CD14-positive monocyte (primary cell): ENCODE measurements around the gene RFFL. TPM values are rescaled to one million over a fixed set of nuclear protein-coding genes. Genes with fewer than 3 reads are reported as not detected.
A peak's percentile ranks its signal among the peaks of the same experiment; 100 is the strongest.

Experiments
- DNase-seq, 3 donors: peaks; one replicate each; pipeline ENCODE4 v3.0.0-alpha.2; 2011 to 2022
- H2AFZ ChIP-seq: 2 replicates; pipeline ENCODE4 v1.6.0; 2012; ENCODE audit warnings: mild to moderate bottlenecking, low read depth, low read length, inconsistent platforms; ENCODE audit not compliant: insufficient read depth, poor library complexity, severe bottlenecking
- H3K27ac ChIP-seq, 2 donors: 1 replicate in 1 of 2; 2 replicates in 1 of 2; pipeline ENCODE4 v1.5.1; 2012 to 2013; ENCODE audit warnings: low read length in 2 of 2, control low read depth in 1 of 2, inconsistent platforms in 1 of 2, low read depth in 1 of 2, mild to moderate bottlenecking in 1 of 2
- H3K27me3 ChIP-seq, 2 donors: one replicate each; pipeline versions ENCODE4 v1.6.0 to v1.6.1; 2011 to 2013; ENCODE audit warnings: low read length in 2 of 2; ENCODE audit not compliant: control insufficient read depth in 2 of 2, insufficient read depth in 2 of 2
- H3K36me3 ChIP-seq, 2 donors: replicated peaks in 1 of 2; 1 replicate in 1 of 2; 2 replicates in 1 of 2; pipeline versions ENCODE4 v1.5.1 to v1.6.1; 2012 to 2013; ENCODE audit warnings: low read length in 2 of 2, control low read depth in 1 of 2, inconsistent platforms in 1 of 2, mild to moderate bottlenecking in 1 of 2; ENCODE audit not compliant: insufficient read depth in 2 of 2, control insufficient read depth in 1 of 2
- H3K4me1 ChIP-seq, 2 donors: 1 replicate in 1 of 2; 2 replicates in 1 of 2; pipeline versions ENCODE4 v1.5.1 to v1.6.1; 2012 to 2013; ENCODE audit warnings: low read length in 2 of 2, control low read depth in 1 of 2, inconsistent platforms in 1 of 2, mild to moderate bottlenecking in 1 of 2, moderate library complexity in 1 of 2; ENCODE audit not compliant: insufficient read depth in 2 of 2, control insufficient read depth in 1 of 2
- H3K4me2 ChIP-seq: replicated peaks from 2 replicates; pipeline ENCODE3; 2012; ENCODE audit warnings: low read length, moderate library complexity, mild to moderate bottlenecking; ENCODE audit not compliant: poor library complexity, severe bottlenecking; ENCODE audit errors: extremely low read depth
- H3K4me3 ChIP-seq, 3 experiments: fragments of 200-600 bp in 1 of 3; sonication (generic) in 1 of 3; replicated peaks in 1 of 3; 1 replicate in 2 of 3; 2 replicates in 1 of 3; pipeline ENCODE4 v1.5.1; 2011 to 2013; ENCODE audit warnings: low read length in 3 of 3, mild to moderate bottlenecking in 3 of 3, control low read depth in 2 of 3, low read depth in 2 of 3, inconsistent platforms in 1 of 3, moderate library complexity in 1 of 3
- H3K79me2 ChIP-seq: 2 replicates; pipeline ENCODE4 v1.6.0; 2012; ENCODE audit warnings: mild to moderate bottlenecking, control low read depth, inconsistent platforms, low read length, moderate library complexity; ENCODE audit not compliant: insufficient read depth
- H3K9ac ChIP-seq: 2 replicates; pipeline ENCODE4 v1.6.0; 2017; ENCODE audit warnings: low read length, mild to moderate bottlenecking; ENCODE audit not compliant: insufficient read depth, poor library complexity, severe bottlenecking
- H3K9me3 ChIP-seq, 2 donors: replicated peaks in 1 of 2; 1 replicate in 1 of 2; 2 replicates in 1 of 2; pipeline versions ENCODE4 v1.5.1 to v1.6.1; 2012 to 2013; ENCODE audit warnings: low read length in 2 of 2, control low read depth in 1 of 2; ENCODE audit not compliant: control insufficient read depth in 1 of 2, insufficient read depth in 1 of 2
- H4K20me1 ChIP-seq: 2 replicates; pipeline ENCODE4 v1.6.0; 2012; ENCODE audit warnings: mild to moderate bottlenecking, low read length, control low read depth, moderate library complexity; ENCODE audit not compliant: insufficient read depth
- H3K27ac Mint-ChIP-seq, 7 donors: one replicate each; pipeline ENCODE4 v1.8.0; 2020; ENCODE audit warnings: mild to moderate bottlenecking in 7 of 7, mixed read lengths in 7 of 7, moderate library complexity in 6 of 7, inconsistent platforms in 2 of 7
- H3K27me3 Mint-ChIP-seq, 3 donors: one replicate each; pipeline ENCODE4 v1.8.0; 2021 to 2022; ENCODE audit warnings: low read depth in 3 of 3, mild to moderate bottlenecking in 3 of 3, mixed read lengths in 3 of 3, moderate library complexity in 3 of 3, inconsistent platforms in 1 of 3
- H3K36me3 Mint-ChIP-seq, 2 donors: one replicate each; pipeline ENCODE4 v1.8.0; 2020; ENCODE audit warnings: mixed read lengths in 2 of 2, inconsistent platforms in 1 of 2, mild to moderate bottlenecking in 1 of 2
- H3K4me1 Mint-ChIP-seq: one replicate; pipeline ENCODE4 v1.8.0; 2020; ENCODE audit warnings: mild to moderate bottlenecking, mixed read lengths
- H3K4me3 Mint-ChIP-seq, 2 donors: one replicate each; pipeline ENCODE4 v1.8.0; 2020; ENCODE audit warnings: mild to moderate bottlenecking in 2 of 2, mixed read lengths in 2 of 2, moderate library complexity in 1 of 2
- H3K9me3 Mint-ChIP-seq, 7 donors: one replicate each; pipeline ENCODE4 v1.8.0; 2020 to 2022; ENCODE audit warnings: mixed read lengths in 7 of 7, mild to moderate bottlenecking in 6 of 7, moderate library complexity in 6 of 7, inconsistent platforms in 2 of 7
- CTCF ChIP-seq: fragments of 200-600 bp; IDR thresholded peaks from one replicate; pipeline ENCODE4 v1.8.0; 2022; ENCODE audit warnings: antibody characterized with exemption, mild to moderate bottlenecking
- WGBS: methylation state at CpG from one replicate; pipeline ENCODE4 v1.1.5; 2013; ENCODE audit warnings: missing lambda C conversion rate; ENCODE audit not compliant: insufficient coverage; 5-methylcytosine and 5-hydroxymethylcytosine counted together
- intact Hi-C, 2 donors: fragments of 100-400 bp; cut with micrococcal nuclease; formaldehyde crosslinking; loops; one replicate each; pipeline versions ENCODE4 v1.15.0 to v1.15.1; 2023
- polyA plus RNA-seq, 3 donors: library from polyadenylated mRNA; depleted of rRNA in 1 of 3; unstranded in 2 of 3; stranded (reverse) in 1 of 3; fragments of 300-500 nt in 2 of 3; fragments of >200 nt in 1 of 3; fragmentation: Illumina TruSeq in 2 of 3; gene quantifications; 1 replicate in 2 of 3; 2 replicates in 1 of 3; pipeline ENCODE4 v1.2.3, GENCODE V29; 2012 to 2021

Gene RFFL
- polyA plus RNA-seq, 3 donors, result 16.1 to 25.1 (median 24.7) TPM

- no peak for TF ChIP-seq CTCF
- H3K9ac ChIP-seq, result no peak overlapping the region
- no peaks in the 10 kb centered on the region for H3K9me3 ChIP-seq
- no peak overlapping the region for H2AFZ ChIP-seq
- no peak overlapping the region for H3K4me2 ChIP-seq
- H3K36me3 ChIP-seq, result no peaks in the 10 kb centered on the region
- no peaks in the 10 kb centered on the region for H3K27me3 ChIP-seq
- H3K4me1 ChIP-seq, result peaks cover 25 to 31% of the 10 kb centered on the region in 2 donors
- H3K9me3 Mint-ChIP-seq, result no peaks in the 10 kb centered on the region
- intact Hi-C loops, result loop anchor here (5.0 kb wide), 3 partner anchors 33 to 103 kb away; partner anchors contain the start of gene LIG3 (in 1 of the 2)
- peaks cover 43% of the 10 kb centered on the region for H3K4me1 Mint-ChIP-seq
- DNase-seq, result no peak
- H3K27ac Mint-ChIP-seq, result no peak overlapping the region
- H3K27me3 Mint-ChIP-seq, result peaks cover 0 to 2% (median 0%) of the 10 kb centered on the region in 3 donors
- H3K27ac ChIP-seq, result no peak overlapping the region
- H3K79me2 ChIP-seq, result peaks cover 85% of the 10 kb centered on the region
- peaks cover 0 to 12% of the 10 kb centered on the region in 2 donors for H3K36me3 Mint-ChIP-seq
- H3K4me3 Mint-ChIP-seq, result no peak overlapping the region
- peaks cover 27% of the 10 kb centered on the region for H4K20me1 ChIP-seq
- no peak overlapping the region for H3K4me3 ChIP-seq
- no CpG with 5 or more reads among the region's 2 CpGs for WGBS
Observed at GRCh38 chr17:35084987-35085386, 21.5 kb upstream of the RFFL start.

- Histone ChIP-seq H3K9ac (no peak overlapping the region), H4K20me1 (peaks cover 39% of the 10 kb centered on the region), H3K36me3 (no peaks in the 10 kb centered on the region), H3K9me3 (no peaks in the 10 kb centered on the region), H3K4me1 (peaks cover 20% of the 10 kb centered on the region in 2 donors), H3K4me2 (no peak overlapping the region), H3K4me3 (no peak overlapping the region), H3K27ac (no peak overlapping the region), H3K27me3 (no peaks in the 10 kb centered on the region), H3K79me2 (peaks cover 97% of the 10 kb centered on the region), H2AFZ (no peak overlapping the region)
- no peaks in the 10 kb centered on the region for H3K9me3 Mint-ChIP-seq
- peak overlapping the region in 1 of 7 donors; percentile 35 for H3K27ac Mint-ChIP-seq
- peaks cover 0 to 2% (median 0%) of the 10 kb centered on the region in 3 donors for H3K27me3 Mint-ChIP-seq
- no peak for DNase-seq
- H3K4me3 Mint-ChIP-seq, result no peak overlapping the region
- intact Hi-C loops, result no loop called here
- TF ChIP-seq CTCF, result no peak
- no CpG with 5 or more reads among the region's 2 CpGs for WGBS
- H3K4me1 Mint-ChIP-seq, result peaks cover 43% of the 10 kb centered on the region
- H3K36me3 Mint-ChIP-seq, result peaks cover 0 to 12% of the 10 kb centered on the region in 2 donors
Observed at GRCh38 chr17:35083071-35083470, 19.6 kb upstream of the RFFL start.
